Peyer's patch (tissue), 4 donors: ENCODE results near the gene SORBS2.

Experiments
- POLR2A ChIP-seq, 2 donors: fragments of 450-650 bp; IDR thresholded peaks; one replicate each; pipeline ENCODE4 v1.5.1; 2017; ENCODE audit warnings: antibody characterized with exemption in 2 of 2, mild to moderate bottlenecking in 2 of 2, moderate library complexity in 2 of 2
- TF ChIP-seq, protein P1 (sequence below), 6 experiments: fragments of 450-650 bp in 4 of 6; fragments of 200-600 bp in 2 of 6; sonication (generic) in 1 of 6; IDR thresholded peaks; one replicate each; pipeline ENCODE4 v1.5.1; 2017 to 2019; ENCODE audit warnings: antibody characterized with exemption in 6 of 6, mild to moderate bottlenecking in 3 of 6, moderate library complexity in 1 of 6

DNA sequence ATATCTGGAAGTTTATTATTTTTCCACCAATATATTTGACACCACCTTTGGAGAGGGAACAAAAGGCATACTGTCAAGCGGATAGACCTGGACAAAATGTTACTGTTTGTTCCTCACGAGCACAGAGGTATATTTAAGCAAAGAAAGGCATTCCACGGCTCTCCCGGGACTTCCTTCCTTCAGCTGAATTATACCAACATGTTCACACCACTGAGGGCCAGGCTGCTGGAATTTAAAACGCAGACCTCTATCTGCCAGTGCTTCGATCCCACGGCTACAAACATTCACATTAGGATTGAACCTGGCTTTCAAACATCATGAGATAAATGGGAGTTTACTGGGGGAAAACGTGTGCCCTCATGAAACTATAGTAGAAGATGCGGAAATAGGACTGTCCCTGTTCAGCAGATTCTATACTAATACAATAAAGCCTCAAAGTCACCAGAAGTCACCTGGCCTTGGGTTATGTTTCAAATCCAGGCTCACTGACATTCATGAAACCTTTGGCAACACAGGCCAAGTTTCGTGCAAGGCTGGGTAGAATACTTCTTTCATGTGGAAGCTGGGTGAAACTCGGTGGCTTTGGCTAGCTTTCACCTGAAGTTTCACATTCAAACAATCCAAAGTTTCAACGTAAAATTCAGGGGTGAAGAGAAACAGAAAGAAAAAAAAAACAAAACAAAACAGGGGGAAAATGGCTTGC is 39.5 kb downstream of the SORBS2 start:
- TF ChIP-seq, protein P1, sequence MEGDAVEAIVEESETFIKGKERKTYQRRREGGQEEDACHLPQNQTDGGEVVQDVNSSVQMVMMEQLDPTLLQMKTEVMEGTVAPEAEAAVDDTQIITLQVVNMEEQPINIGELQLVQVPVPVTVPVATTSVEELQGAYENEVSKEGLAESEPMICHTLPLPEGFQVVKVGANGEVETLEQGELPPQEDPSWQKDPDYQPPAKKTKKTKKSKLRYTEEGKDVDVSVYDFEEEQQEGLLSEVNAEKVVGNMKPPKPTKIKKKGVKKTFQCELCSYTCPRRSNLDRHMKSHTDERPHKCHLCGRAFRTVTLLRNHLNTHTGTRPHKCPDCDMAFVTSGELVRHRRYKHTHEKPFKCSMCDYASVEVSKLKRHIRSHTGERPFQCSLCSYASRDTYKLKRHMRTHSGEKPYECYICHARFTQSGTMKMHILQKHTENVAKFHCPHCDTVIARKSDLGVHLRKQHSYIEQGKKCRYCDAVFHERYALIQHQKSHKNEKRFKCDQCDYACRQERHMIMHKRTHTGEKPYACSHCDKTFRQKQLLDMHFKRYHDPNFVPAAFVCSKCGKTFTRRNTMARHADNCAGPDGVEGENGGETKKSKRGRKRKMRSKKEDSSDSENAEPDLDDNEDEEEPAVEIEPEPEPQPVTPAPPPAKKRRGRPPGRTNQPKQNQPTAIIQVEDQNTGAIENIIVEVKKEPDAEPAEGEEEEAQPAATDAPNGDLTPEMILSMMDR (IDR thresholded peaks at IDR 0.05), result no peak
- TF ChIP-seq POLR2A (IDR thresholded peaks at IDR 0.05), result no peak
